Progenitor cell of endocrine pancreas (in vitro differentiated cells): ENCODE results near the gene PLCL1. TPM values are rescaled to one million over a fixed set of nuclear protein-coding genes. Genes with fewer than 3 reads are reported as not detected.

Experiments
- DNase-seq: peaks from one replicate; pipeline ENCODE4 v3.0.0; 2021; ENCODE audit warnings: low spot score; ENCODE audit not compliant: unreplicated experiment
- H3K27ac Mint-ChIP-seq: 2 replicates; pipeline ENCODE4 v1.8.0; 2021; ENCODE audit warnings: mild to moderate bottlenecking, moderate library complexity, mixed read lengths
- H3K27me3 Mint-ChIP-seq: 2 replicates; pipeline ENCODE4 v1.8.0; 2021; ENCODE audit warnings: mixed read lengths
- H3K36me3 Mint-ChIP-seq: 2 replicates; pipeline ENCODE4 v1.8.0; 2022; ENCODE audit warnings: mixed read lengths; ENCODE audit not compliant: insufficient read depth
- H3K4me1 Mint-ChIP-seq: 2 replicates; pipeline ENCODE4 v1.8.0; 2021; ENCODE audit warnings: low read depth, mixed read lengths
- H3K4me3 Mint-ChIP-seq: 2 replicates; pipeline ENCODE4 v1.8.0; 2021; ENCODE audit warnings: low read depth, mild to moderate bottlenecking, moderate library complexity, mixed read lengths
- H3K9me3 Mint-ChIP-seq: 2 replicates; pipeline ENCODE4 v1.8.0; 2021; ENCODE audit warnings: low read depth, mixed read lengths
- CTCF ChIP-seq: fragments of 200-600 bp; sonication (generic); IDR thresholded peaks from one replicate; pipeline ENCODE4 v1.5.0; 2021; ENCODE audit warnings: antibody characterized with exemption, mild to moderate bottlenecking; ENCODE audit not compliant: unreplicated experiment
- total RNA-seq: library from RNA; stranded (reverse); gene quantifications from 2 replicates; pipeline ENCODE4 v1.2.1, GENCODE V29; 2021

PLCL1 gene
- total RNA-seq, 1 donor from 2014 or later: 48.3 TPM

- Mint-ChIP-seq H3K36me3 (peaks cover 4% of the 10 kb centered on the region), H3K4me1 (peaks cover 34% of the 10 kb centered on the region), H3K27me3 (no peaks in the 10 kb centered on the region), H3K27ac (no peak overlapping the region), H3K4me3 (no peak overlapping the region), H3K9me3 (no peaks in the 10 kb centered on the region)
- no peak for DNase-seq
- TF ChIP-seq CTCF: no peak
Observed at GRCh38 chr2:197891897-197892442, 87.6 kb downstream of the PLCL1 start.

DNA sequence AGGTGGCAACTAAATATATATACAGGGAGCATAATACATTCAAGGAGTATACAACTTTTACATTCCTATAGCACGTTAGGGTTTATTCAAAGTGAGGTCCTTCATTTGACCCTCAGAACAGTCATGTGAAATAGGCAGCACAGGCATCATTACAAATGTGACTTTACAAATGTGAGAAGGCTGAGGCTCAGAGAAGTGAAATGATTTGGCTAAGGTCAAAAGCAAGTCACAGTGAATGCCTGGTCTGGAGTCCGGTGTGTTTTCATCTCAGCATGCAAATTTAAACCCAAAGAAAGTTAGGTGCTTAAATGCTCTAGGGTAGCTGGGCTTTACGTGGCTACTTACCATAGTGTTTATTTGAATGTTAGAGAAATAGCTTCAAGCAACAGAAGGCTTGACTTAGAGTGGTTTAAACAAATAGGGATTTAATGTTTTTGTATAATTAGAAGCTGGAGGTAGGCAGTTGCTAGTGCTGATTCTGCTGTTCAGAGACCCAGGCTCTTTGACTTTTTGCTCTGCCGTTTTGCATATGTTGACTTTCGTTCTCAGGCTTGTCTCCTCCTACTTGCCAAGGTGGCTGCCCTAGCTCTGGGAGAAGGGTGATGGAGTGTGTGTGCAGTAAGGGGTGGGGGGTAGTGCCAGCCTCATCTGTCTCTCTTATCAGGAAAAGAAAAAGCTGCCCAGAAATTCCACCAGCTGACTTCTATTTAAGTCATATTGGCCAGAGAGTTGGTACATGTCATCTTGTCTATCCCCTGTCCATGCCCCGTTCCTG, 89.2 kb downstream of the PLCL1 start:
- DNase-seq: no peak
- H3K4me1 Mint-ChIP-seq: peaks cover 34% of the 10 kb centered on the region
- no peak for TF ChIP-seq CTCF
- H3K9me3 Mint-ChIP-seq: no peaks in the 10 kb centered on the region
- peak overlapping the region; percentile 71 for H3K27ac Mint-ChIP-seq
- H3K4me3 Mint-ChIP-seq: no peak overlapping the region
- no peaks in the 10 kb centered on the region for H3K27me3 Mint-ChIP-seq
- H3K36me3 Mint-ChIP-seq: peaks cover 4% of the 10 kb centered on the region

GRCh38 chr2:197894751-197895274, 90.4 kb downstream of the PLCL1 start:
- no peak for TF ChIP-seq CTCF
- Mint-ChIP-seq H3K4me3 (no peak overlapping the region), H3K27me3 (no peaks in the 10 kb centered on the region), H3K4me1 (peaks cover 34% of the 10 kb centered on the region), H3K27ac (no peak overlapping the region), H3K9me3 (no peaks in the 10 kb centered on the region), H3K36me3 (peaks cover 7% of the 10 kb centered on the region)
- DNase-seq: no peak

- Mint-ChIP-seq H3K36me3 (peaks cover 8% of the 10 kb centered on the region), H3K4me3 (no peak overlapping the region), H3K4me1 (peaks cover 20% of the 10 kb centered on the region), H3K27ac (no peak overlapping the region), H3K9me3 (no peaks in the 10 kb centered on the region), H3K27me3 (no peaks in the 10 kb centered on the region)
- DNase-seq: no peak
- no peak for TF ChIP-seq CTCF
Observed at GRCh38 chr2:197897960-197898678, 93.7 kb downstream of the PLCL1 start.

DNA sequence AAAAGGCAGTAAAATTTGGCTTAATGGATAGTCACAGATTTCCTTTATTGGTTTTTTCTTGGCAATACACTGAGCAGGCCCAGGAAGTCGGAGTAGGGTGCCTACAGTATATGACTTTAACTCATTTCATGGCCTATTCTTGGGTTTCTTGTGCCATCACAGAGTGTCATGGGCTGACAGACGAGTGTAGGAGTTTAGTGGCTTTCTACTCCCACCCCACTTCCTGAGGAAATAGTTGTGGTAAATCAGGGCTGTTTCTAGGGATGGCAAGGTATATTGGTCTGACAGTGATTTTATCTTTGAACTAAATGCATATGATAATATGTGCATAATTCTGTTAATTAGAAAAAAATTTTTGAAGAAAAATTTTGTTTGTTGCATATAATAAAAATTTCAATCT, 100.1 kb downstream of the PLCL1 start:
- peaks cover 3% of the 10 kb centered on the region for H3K9me3 Mint-ChIP-seq
- H3K4me1 Mint-ChIP-seq: peaks cover 8% of the 10 kb centered on the region
- no peak overlapping the region for H3K27ac Mint-ChIP-seq
- no peak for DNase-seq
- TF ChIP-seq CTCF: no peak
- H3K36me3 Mint-ChIP-seq: peaks cover 12% of the 10 kb centered on the region
- H3K27me3 Mint-ChIP-seq: no peaks in the 10 kb centered on the region
- H3K4me3 Mint-ChIP-seq: no peak overlapping the region
